ENCODE results near the gene MCTS1. TPM values are rescaled to one million over a fixed set of nuclear protein-coding genes. Genes with fewer than 3 reads are reported as not detected.

The MCTS1 gene
- total RNA-seq, 1 donor from 2014 or later, result 30.0 TPM

DNA sequence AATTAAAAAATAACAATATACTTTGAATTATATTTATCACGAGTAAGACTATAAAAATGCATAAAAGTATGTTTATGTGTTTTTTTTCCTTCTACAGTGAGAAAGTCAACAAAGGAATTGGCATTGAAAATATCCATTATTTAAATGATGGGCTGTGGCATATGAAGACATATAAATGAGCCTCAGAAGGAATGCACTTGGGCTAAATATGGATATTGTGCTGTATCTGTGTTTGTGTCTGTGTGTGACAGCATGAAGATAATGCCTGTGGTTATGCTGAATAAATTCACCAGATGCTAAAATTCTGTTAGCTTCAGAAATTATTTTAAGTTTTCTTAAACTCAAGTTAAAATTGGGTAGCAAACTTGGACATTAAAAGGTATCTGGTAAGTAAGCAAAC is 8.2 kb downstream of the MCTS1 start:
- DNase-seq, result no peak
- intact Hi-C loops (cut with DNase I), result no loop called here
- no peak for ATAC-seq
- Histone ChIP-seq H3K27me3 (ENCODE audit: low read depth) (no peaks in the 10 kb centered on the region), H3K4me3 (no peak overlapping the region), H3K27ac (no peak overlapping the region), H3K4me1 (no peaks in the 10 kb centered on the region), H3K36me3 (peaks cover 58% of the 10 kb centered on the region), H3K9me3 (no peaks in the 10 kb centered on the region)
- TF ChIP-seq, protein P1, sequence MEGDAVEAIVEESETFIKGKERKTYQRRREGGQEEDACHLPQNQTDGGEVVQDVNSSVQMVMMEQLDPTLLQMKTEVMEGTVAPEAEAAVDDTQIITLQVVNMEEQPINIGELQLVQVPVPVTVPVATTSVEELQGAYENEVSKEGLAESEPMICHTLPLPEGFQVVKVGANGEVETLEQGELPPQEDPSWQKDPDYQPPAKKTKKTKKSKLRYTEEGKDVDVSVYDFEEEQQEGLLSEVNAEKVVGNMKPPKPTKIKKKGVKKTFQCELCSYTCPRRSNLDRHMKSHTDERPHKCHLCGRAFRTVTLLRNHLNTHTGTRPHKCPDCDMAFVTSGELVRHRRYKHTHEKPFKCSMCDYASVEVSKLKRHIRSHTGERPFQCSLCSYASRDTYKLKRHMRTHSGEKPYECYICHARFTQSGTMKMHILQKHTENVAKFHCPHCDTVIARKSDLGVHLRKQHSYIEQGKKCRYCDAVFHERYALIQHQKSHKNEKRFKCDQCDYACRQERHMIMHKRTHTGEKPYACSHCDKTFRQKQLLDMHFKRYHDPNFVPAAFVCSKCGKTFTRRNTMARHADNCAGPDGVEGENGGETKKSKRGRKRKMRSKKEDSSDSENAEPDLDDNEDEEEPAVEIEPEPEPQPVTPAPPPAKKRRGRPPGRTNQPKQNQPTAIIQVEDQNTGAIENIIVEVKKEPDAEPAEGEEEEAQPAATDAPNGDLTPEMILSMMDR (IDR thresholded peaks at IDR 0.05), result no peak

DNA sequence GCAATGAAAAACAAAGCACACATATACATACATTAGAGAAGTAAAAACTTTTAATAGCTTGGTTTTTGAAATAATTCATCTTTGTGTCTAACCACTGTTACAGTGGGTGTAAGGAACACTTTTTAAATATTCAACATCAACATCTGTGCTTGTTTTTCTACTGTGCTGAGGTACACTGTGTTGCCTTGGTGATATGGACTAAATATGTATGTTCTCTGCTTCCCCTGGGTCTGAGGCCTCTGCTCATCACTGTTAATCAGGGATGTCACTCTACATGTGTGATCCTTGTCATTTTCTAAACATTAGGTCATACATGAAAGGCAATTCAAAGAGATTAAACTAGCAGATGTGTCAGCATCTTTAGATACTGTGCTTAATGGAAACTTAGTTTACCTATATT is 10.9 kb downstream of the MCTS1 start:
- H3K27me3 ChIP-seq (ENCODE audit: low read depth), result no peaks in the 10 kb centered on the region
- H3K36me3 ChIP-seq, result peaks cover 59% of the 10 kb centered on the region
- H3K9me3 ChIP-seq, result no peaks in the 10 kb centered on the region
- intact Hi-C loops (cut with DNase I), result no loop called here
- TF ChIP-seq, protein P1 (IDR thresholded peaks at IDR 0.05), result no peak
- H3K4me3 ChIP-seq, result no peak overlapping the region
- H3K27ac ChIP-seq, result no peak overlapping the region
- no peaks in the 10 kb centered on the region for H3K4me1 ChIP-seq
- DNase-seq (no peak), ATAC-seq (no peak)

DNA sequence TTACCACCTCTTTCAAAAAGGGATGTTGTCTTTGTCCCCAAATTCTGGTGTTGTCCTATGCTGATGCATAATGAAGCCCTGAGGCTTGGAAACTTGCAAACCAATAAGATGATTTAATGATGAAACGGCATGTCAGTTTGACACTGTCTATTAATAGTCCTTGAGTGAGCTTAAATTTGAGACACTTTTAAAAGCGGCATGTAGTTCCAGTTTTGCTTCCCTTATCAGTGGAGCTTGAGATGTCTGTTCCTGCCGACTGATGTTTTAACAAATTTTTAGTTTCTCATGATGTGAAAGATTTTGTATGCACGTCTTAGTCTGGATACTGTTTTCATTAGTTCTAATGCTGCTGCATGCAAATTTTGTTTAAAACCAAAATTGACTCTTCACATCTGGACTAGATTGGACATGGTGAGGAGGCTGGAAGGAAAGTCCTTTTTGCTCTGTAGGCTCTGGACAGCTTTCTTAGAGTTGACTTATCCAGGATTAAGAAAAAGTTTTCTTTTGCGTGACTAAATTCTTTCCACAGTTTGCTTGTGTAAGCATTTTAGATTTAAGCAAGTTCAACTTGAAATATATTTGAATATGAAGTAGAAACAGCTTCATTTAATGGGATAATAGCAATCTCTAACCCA is 14.2 kb downstream of the MCTS1 start:
- ATAC-seq, result no peak
- H3K4me3 ChIP-seq, result no peak overlapping the region
- no peak for DNase-seq
- H3K9me3 ChIP-seq, result no peaks in the 10 kb centered on the region
- intact Hi-C loops (cut with DNase I), result no loop called here
- TF ChIP-seq, protein P1 (IDR thresholded peaks at IDR 0.05), result no peak
- H3K36me3 ChIP-seq, result peaks cover 40% of the 10 kb centered on the region
- H3K4me1 ChIP-seq, result no peaks in the 10 kb centered on the region
- no peaks in the 10 kb centered on the region for H3K27me3 ChIP-seq (ENCODE audit: low read depth)
- no peak overlapping the region for H3K27ac ChIP-seq

- Histone ChIP-seq H3K27me3 (ENCODE audit: low read depth) (no peaks in the 10 kb centered on the region), H3K27ac (no peak overlapping the region), H3K36me3 (peaks cover 4% of the 10 kb centered on the region), H3K9me3 (no peaks in the 10 kb centered on the region), H3K4me1 (no peaks in the 10 kb centered on the region), H3K4me3 (no peak overlapping the region)
- TF ChIP-seq, protein P1 (IDR thresholded peaks at IDR 0.05), result no peak
- ATAC-seq (no peak), DNase-seq (no peak)
- intact Hi-C loops (cut with DNase I), result no loop called here
Measured at GRCh38 chrX:120625371-120625770, 21.5 kb downstream of the MCTS1 start.

DNA sequence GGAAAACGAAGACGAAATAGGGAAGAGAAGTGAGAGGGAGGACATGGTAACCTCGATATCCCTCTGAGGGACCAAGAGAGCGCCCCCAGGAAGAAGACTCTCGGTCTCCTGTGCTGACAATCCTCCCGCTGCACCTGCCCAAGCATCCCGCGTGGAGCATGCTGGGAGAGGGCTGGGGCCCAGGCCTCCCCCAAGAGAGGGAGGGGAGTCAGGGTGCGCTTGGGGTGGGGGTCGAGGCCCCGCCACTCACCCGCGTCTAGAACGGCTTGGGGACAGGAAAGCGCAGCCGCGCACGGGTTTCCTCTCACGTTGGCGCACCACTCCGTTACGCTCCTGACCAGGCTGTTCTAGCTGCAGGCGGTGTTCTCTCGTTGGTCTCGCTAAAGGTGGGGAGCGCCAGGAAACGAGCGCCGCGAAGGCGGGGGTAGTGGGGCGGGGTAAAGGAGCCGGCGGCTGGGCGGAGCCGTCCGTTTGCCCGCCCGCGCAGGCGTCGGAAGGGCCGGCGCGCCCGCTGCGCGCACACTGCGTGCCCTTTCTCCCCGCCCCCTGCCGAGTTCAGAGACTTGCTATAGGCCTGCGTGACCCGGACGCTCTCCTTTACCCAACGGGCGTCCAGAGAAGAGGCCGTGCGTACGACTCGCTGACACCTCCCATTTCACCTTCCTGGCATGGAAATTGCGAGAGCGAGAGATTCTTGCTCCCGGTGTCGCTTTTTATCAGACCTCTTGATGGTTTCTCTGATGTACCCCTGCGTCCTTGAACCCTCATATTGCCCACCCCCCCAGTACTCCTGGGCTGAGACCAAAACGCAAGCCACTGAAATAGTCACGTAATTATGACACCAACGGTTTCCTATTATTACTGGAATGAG is 26.0 kb downstream of the MCTS1 start, which contains the start of gene C1GALT1C1:
C1GALT1C1 (minus strand) TSS at position 388 of the 871 bp plus-strand sequence. CDS start 2,888 bp downstream, outside the sequence.
- peak within 1 kb of the TSS; percentile 91 for H3K27ac ChIP-seq
- DNase-seq (peak; percentile 97), ATAC-seq (peak; percentile 99 to 100)
- no peaks in the 10 kb centered on the region for H3K36me3 ChIP-seq
- H3K9me3 ChIP-seq, result no peaks in the 10 kb centered on the region
- no peaks in the 10 kb centered on the region for H3K27me3 ChIP-seq (ENCODE audit: low read depth)
- no peaks in the 10 kb centered on the region for H3K4me1 ChIP-seq
- TF ChIP-seq, protein P1 (IDR thresholded peaks at IDR 0.05), result no peak
- intact Hi-C loops (cut with DNase I), result no loop called here
- H3K4me3 ChIP-seq, result peak within 1 kb of the TSS; percentile 68
